WTC11 (cell line): ENCODE data around the gene SNX20.

Experiments
- CTCF ChIP-seq: fragments of 200-600 bp; IDR thresholded peaks from 2 replicates; pipeline ENCODE4 v1.8.0; 2022; ENCODE audit warnings: antibody characterized with exemption
- E2F4 ChIP-seq: sonication (generic); formaldehyde crosslinking; IDR thresholded peaks from 2 replicates; pipeline ENCODE4 v1.8.1; 2022; ENCODE audit warnings: low read depth, mild to moderate bottlenecking, moderate library complexity, missing genetic modification reagents, borderline replicate concordance
- ELF4 ChIP-seq: sonication (generic); formaldehyde crosslinking; IDR thresholded peaks from 2 replicates; pipeline ENCODE4 v1.8.1; 2022; ENCODE audit warnings: low read depth, mild to moderate bottlenecking, moderate library complexity, missing genetic modification reagents
- GABPB1 ChIP-seq: sonication (generic); formaldehyde crosslinking; IDR thresholded peaks from 2 replicates; pipeline ENCODE4 v1.8.1; 2023; ENCODE audit warnings: mild to moderate bottlenecking, missing genetic modification reagents
- MAX ChIP-seq: sonication (generic); formaldehyde crosslinking; IDR thresholded peaks from 2 replicates; pipeline ENCODE4 v1.8.0; 2022; ENCODE audit warnings: mild to moderate bottlenecking, missing genetic modification reagents
- MXD4 ChIP-seq: fragments of 250-450 bp; sonication (Bioruptor Pico); IDR thresholded peaks from 2 replicates; pipeline ENCODE4 v1.8.0; 2021; ENCODE audit warnings: mild to moderate bottlenecking, moderate library complexity, borderline replicate concordance
- NR1H2 ChIP-seq: sonication (generic); formaldehyde crosslinking; IDR thresholded peaks from 2 replicates; pipeline ENCODE4 v1.9.0; 2021; ENCODE audit warnings: mild to moderate bottlenecking, moderate library complexity, missing genetic modification reagents
- NR3C1 ChIP-seq: sonication (generic); formaldehyde crosslinking; conservative IDR thresholded peaks from 2 replicates; pipeline ENCODE4 v1.8.1; 2023; ENCODE audit warnings: low read depth, mild to moderate bottlenecking, missing genetic modification reagents
- SP1 ChIP-seq: sonication (generic); formaldehyde crosslinking; conservative IDR thresholded peaks from 2 replicates; pipeline ENCODE4 v1.8.1; 2022; ENCODE audit warnings: missing genetic modification reagents
- TEAD1 ChIP-seq: sonication (generic); formaldehyde crosslinking; IDR thresholded peaks from 2 replicates; pipeline ENCODE4 v1.8.0; 2022; ENCODE audit warnings: mild to moderate bottlenecking, missing genetic modification reagents
- TEAD4 ChIP-seq: sonication (generic); formaldehyde crosslinking; IDR thresholded peaks from 2 replicates; pipeline ENCODE4 v1.8.0; 2022; ENCODE audit warnings: mild to moderate bottlenecking, missing genetic modification reagents
- ZNF263 ChIP-seq: sonication (generic); formaldehyde crosslinking; IDR thresholded peaks from 2 replicates; pipeline ENCODE4 v1.8.1; 2022; ENCODE audit warnings: low read depth, mild to moderate bottlenecking, moderate library complexity, missing genetic modification reagents
- ZNF425 ChIP-seq: fragments of 250-450 bp; sonication (Bioruptor Pico); conservative IDR thresholded peaks from 2 replicates; pipeline ENCODE4 v1.9.0; 2021; ENCODE audit warnings: mild to moderate bottlenecking
- TF ChIP-seq, protein P1 (sequence below): sonication (generic); formaldehyde crosslinking; IDR thresholded peaks from 2 replicates; pipeline ENCODE4 v1.8.1; 2023; ENCODE audit warnings: mild to moderate bottlenecking, missing genetic modification reagents

DNA sequence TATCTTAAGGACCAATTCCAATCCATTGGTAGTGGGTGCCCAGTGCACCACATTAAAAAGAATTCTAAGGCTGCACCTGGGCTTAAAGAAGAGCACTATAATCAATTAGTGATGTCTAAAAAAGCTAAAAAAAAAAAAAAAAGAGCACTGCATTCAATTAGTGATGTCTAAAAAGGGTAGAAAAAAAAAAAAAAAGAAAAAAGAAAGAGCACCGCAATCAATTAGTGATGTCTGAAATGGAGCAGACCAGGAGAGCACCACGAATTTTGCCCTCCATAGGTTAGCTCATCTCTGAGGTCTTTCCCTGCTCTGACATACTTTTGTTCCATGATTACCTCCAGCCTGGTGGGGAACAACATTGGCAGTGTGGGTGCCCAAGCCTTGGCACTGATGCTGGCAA lies 41.8 kb upstream of the SNX20 start:
- no peak for TF ChIP-seq CTCF
- TF ChIP-seq SP1 (CRISPR knock-in tag) = no peak
- no peak for TF ChIP-seq NR3C1 (CRISPR knock-in tag)
- TF ChIP-seq E2F4 = no peak
- TF ChIP-seq TEAD1 (CRISPR knock-in tag) = no peak
- no peak for TF ChIP-seq ZNF263 (CRISPR knock-in tag)
- TF ChIP-seq ELF4 = no peak
- no peak for TF ChIP-seq GABPB1 (CRISPR knock-in tag)
- TF ChIP-seq ZNF425 (CRISPR knock-in tag) = no peak
- TF ChIP-seq MXD4 (CRISPR knock-in tag) = no peak
- no peak for TF ChIP-seq TEAD4 (CRISPR knock-in tag)
- no peak for TF ChIP-seq MAX
- no peak for TF ChIP-seq NR1H2
- TF ChIP-seq, protein P1, sequence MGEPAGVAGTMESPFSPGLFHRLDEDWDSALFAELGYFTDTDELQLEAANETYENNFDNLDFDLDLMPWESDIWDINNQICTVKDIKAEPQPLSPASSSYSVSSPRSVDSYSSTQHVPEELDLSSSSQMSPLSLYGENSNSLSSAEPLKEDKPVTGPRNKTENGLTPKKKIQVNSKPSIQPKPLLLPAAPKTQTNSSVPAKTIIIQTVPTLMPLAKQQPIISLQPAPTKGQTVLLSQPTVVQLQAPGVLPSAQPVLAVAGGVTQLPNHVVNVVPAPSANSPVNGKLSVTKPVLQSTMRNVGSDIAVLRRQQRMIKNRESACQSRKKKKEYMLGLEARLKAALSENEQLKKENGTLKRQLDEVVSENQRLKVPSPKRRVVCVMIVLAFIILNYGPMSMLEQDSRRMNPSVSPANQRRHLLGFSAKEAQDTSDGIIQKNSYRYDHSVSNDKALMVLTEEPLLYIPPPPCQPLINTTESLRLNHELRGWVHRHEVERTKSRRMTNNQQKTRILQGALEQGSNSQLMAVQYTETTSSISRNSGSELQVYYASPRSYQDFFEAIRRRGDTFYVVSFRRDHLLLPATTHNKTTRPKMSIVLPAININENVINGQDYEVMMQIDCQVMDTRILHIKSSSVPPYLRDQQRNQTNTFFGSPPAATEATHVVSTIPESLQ (CRISPR knock-in tag) = no peak
